GM23338 (cell line): ENCODE data around the gene CNTNAP2. TPM values are rescaled to one million over a fixed set of nuclear protein-coding genes. Genes with fewer than 3 reads are reported as not detected.

Experiments
- ATAC-seq: fragments of 200-7000 bp; cut with Tn5 transposase; 3 replicates; pipeline ENCODE4 v1.9.1; 2020
- DNase-seq: peaks from one replicate; pipeline ENCODE4 v3.0.0-alpha.2; 2015; ENCODE audit warnings: low spot score
- H2AFZ ChIP-seq: fragments of 200-600 bp; sonication (generic); 2 replicates; pipeline ENCODE4 v1.8.0; 2016; ENCODE audit warnings: antibody characterized with exemption, mild to moderate bottlenecking, moderate library complexity
- H3F3A ChIP-seq: fragments of 200-600 bp; sonication (generic); replicated peaks from 2 replicates; pipeline ENCODE4 v1.8.0; 2017; ENCODE audit warnings: antibody characterized with exemption, mixed run types, low read depth
- H3K27ac ChIP-seq: fragments of 200-600 bp; sonication (generic); 2 replicates; pipeline ENCODE4 v1.6.1; 2016; ENCODE audit warnings: low read depth
- H3K27me3 ChIP-seq: fragments of 200-600 bp; sonication (generic); 2 replicates; pipeline ENCODE4 v1.8.0; 2016; ENCODE audit warnings: mild to moderate bottlenecking, mixed run types, moderate library complexity; ENCODE audit not compliant: insufficient read depth
- H3K36me3 ChIP-seq: fragments of 200-600 bp; sonication (generic); 2 replicates; pipeline ENCODE4 v1.8.0; 2016; ENCODE audit warnings: mild to moderate bottlenecking; ENCODE audit not compliant: insufficient read depth
- H3K4me1 ChIP-seq: fragments of 200-600 bp; sonication (generic); 2 replicates; pipeline ENCODE4 v1.8.0; 2016; ENCODE audit warnings: mild to moderate bottlenecking, moderate library complexity; ENCODE audit not compliant: insufficient read depth
- H3K4me2 ChIP-seq: fragments of 200-600 bp; sonication (generic); 2 replicates; pipeline ENCODE4 v1.7.1; 2017; ENCODE audit warnings: mixed run types
- H3K4me3 ChIP-seq: fragments of 200-600 bp; sonication (generic); 2 replicates; pipeline ENCODE4 v1.6.1; 2016; ENCODE audit warnings: mixed run types
- H3K79me2 ChIP-seq: fragments of 200-600 bp; sonication (generic); replicated peaks from 2 replicates; pipeline ENCODE4 v1.8.0; 2017; ENCODE audit warnings: mild to moderate bottlenecking; ENCODE audit not compliant: insufficient read depth
- H3K9me2 ChIP-seq: fragments of 200-600 bp; sonication (generic); 2 replicates; pipeline ENCODE4 v1.8.0; 2017; ENCODE audit not compliant: insufficient read depth
- H4K20me1 ChIP-seq: fragments of 200-600 bp; sonication (generic); replicated peaks from 2 replicates; pipeline ENCODE4 v1.8.0; 2017; ENCODE audit warnings: mild to moderate bottlenecking; ENCODE audit not compliant: insufficient read depth
- H3K27ac Mint-ChIP-seq: 2 replicates; pipeline ENCODE4 v1.8.0; 2020; ENCODE audit warnings: inconsistent platforms, mild to moderate bottlenecking, moderate library complexity, mixed read lengths
- H3K27me3 Mint-ChIP-seq: 3 replicates; pipeline ENCODE4 v1.8.0; 2022; ENCODE audit warnings: low read depth, mild to moderate bottlenecking, moderate library complexity, mixed read lengths, inconsistent platforms; ENCODE audit not compliant: insufficient read depth, poor library complexity
- H3K36me3 Mint-ChIP-seq: 3 replicates; pipeline ENCODE4 v1.8.0; 2021; ENCODE audit warnings: low read depth, mild to moderate bottlenecking, inconsistent platforms, moderate library complexity, mixed read lengths
- H3K4me1 Mint-ChIP-seq: 3 replicates; pipeline ENCODE4 v1.8.0; 2020; ENCODE audit warnings: mild to moderate bottlenecking, inconsistent platforms, mixed read lengths
- H3K4me3 Mint-ChIP-seq: 3 replicates; pipeline ENCODE4 v1.8.0; 2021; ENCODE audit warnings: moderate library complexity, mild to moderate bottlenecking, inconsistent platforms, mixed read lengths
- H3K9me3 Mint-ChIP-seq: 3 replicates; pipeline ENCODE4 v1.8.0; 2020; ENCODE audit warnings: moderate library complexity, mild to moderate bottlenecking, inconsistent platforms, mixed read lengths
- CREB1 ChIP-seq: fragments of 250-450 bp; sonication (Bioruptor Pico); IDR thresholded peaks from 2 replicates; pipeline ENCODE4 v1.5.0; 2020; ENCODE audit warnings: low read depth, mild to moderate bottlenecking, moderate library complexity
- ETS1 ChIP-seq: IDR thresholded peaks from 2 replicates; pipeline ENCODE4 v1.6.1; 2016; ENCODE audit warnings: antibody characterized with exemption
- EZH2 ChIP-seq: fragments of 200-600 bp; sonication (generic); IDR thresholded peaks from one replicate; pipeline ENCODE4 v1.8.0; 2017; ENCODE audit warnings: antibody characterized with exemption, mild to moderate bottlenecking, low read depth; ENCODE audit not compliant: unreplicated experiment
- EZH2phosphoT487 ChIP-seq: fragments of 200-600 bp; sonication (generic); IDR thresholded peaks from one replicate; pipeline ENCODE4 v1.8.1; 2018; ENCODE audit warnings: antibody characterized with exemption; ENCODE audit not compliant: unreplicated experiment
- JUNB ChIP-seq: IDR thresholded peaks from one replicate; pipeline ENCODE4 v1.6.1; 2016; ENCODE audit warnings: antibody characterized with exemption; ENCODE audit not compliant: unreplicated experiment
- NANOG ChIP-seq: IDR thresholded peaks from 2 replicates; pipeline ENCODE4 v1.6.1; 2016; ENCODE audit warnings: antibody characterized with exemption, borderline replicate concordance
- POLR2AphosphoS5 ChIP-seq: IDR thresholded peaks from 2 replicates; pipeline ENCODE4 v1.6.1; 2016; ENCODE audit warnings: antibody characterized with exemption, low read depth
- REST ChIP-seq: IDR thresholded peaks from one replicate; pipeline ENCODE4 v1.6.1; 2018; ENCODE audit warnings: antibody characterized with exemption; ENCODE audit not compliant: unreplicated experiment
- STAT1 ChIP-seq: IDR thresholded peaks from one replicate; pipeline ENCODE4 v1.6.1; 2016; ENCODE audit warnings: antibody characterized with exemption; ENCODE audit not compliant: unreplicated experiment
- ZNF114 ChIP-seq: fragments of 250-450 bp; sonication (Bioruptor Pico); IDR thresholded peaks from 2 replicates; pipeline ENCODE4 v1.5.0; 2020; ENCODE audit warnings: mild to moderate bottlenecking, moderate library complexity
- ZNF331 ChIP-seq: fragments of 250-450 bp; sonication (Bioruptor Pico); IDR thresholded peaks from 2 replicates; pipeline ENCODE4 v1.5.0; 2020; ENCODE audit warnings: low read depth, mild to moderate bottlenecking, moderate library complexity
- polyA plus RNA-seq: library from polyadenylated mRNA; unstranded; fragments of >200 nt; fragmentation: Nextera tagmentation; extraction: Ambion mirVana; gene quantifications from 2 replicates; pipeline ENCODE4 v1.2.1, GENCODE V29; 2016
- total RNA-seq: library from RNA; depleted of rRNA; stranded (reverse); fragments of >200 nt; shearing (Covaris generic); gene quantifications from 2 replicates; pipeline ENCODE4 v1.2.3, GENCODE V29; 2014

Gene CNTNAP2
- total and polyA plus RNA-seq, 2 experiments from 2014 or later = 38.2 to 61.3 TPM

GRCh38 chr7:148156233-148156632 is 2039.6 kb downstream of the CNTNAP2 start:
- Mint-ChIP-seq H3K27me3 (peaks cover 2% of the 10 kb centered on the region), H3K27ac (no peak overlapping the region), H3K9me3 (peaks cover 45% of the 10 kb centered on the region), H3K4me3 (no peak overlapping the region), H3K36me3 (peaks cover 4% of the 10 kb centered on the region; the same call in 2 of the 3 replicates), H3K4me1 (no peaks in the 10 kb centered on the region)
- no peaks in the 10 kb centered on the region for H4K20me1 ChIP-seq
- DNase-seq (no peak), ATAC-seq (no peak)
- no peaks in the 10 kb centered on the region for H3K9me2 ChIP-seq
- no peaks in the 10 kb centered on the region; the same call in 1 of the 2 replicates for H3K36me3 ChIP-seq
- no peak overlapping the region for H3K4me2 ChIP-seq
- no peaks in the 10 kb centered on the region for H3F3A ChIP-seq
- H3K4me3 ChIP-seq = no peak overlapping the region
- TF ChIP-seq ZNF114 (CRISPR knock-in tag) (no peak), NANOG (no peak), CREB1 (CRISPR knock-in tag) (no peak), ZNF331 (no peak), JUNB (no peak), EZH2 (no peak), REST (no peak), STAT1 (no peak), POLR2AphosphoS5 (no peak), EZH2phosphoT487 (no peak), ETS1 (no peak)
- no peaks in the 10 kb centered on the region for H3K79me2 ChIP-seq
- H3K27me3 ChIP-seq = no peaks in the 10 kb centered on the region
- no peak overlapping the region for H3K27ac ChIP-seq
- H2AFZ ChIP-seq = no peak overlapping the region
- no peaks in the 10 kb centered on the region for H3K4me1 ChIP-seq

GRCh38 chr7:148159331-148159730 is 2042.7 kb downstream of the CNTNAP2 start:
- Histone ChIP-seq H3K4me2 (no peak overlapping the region), H3K27me3 (no peaks in the 10 kb centered on the region), H3K4me3 (no peak overlapping the region), H4K20me1 (no peaks in the 10 kb centered on the region), H3K36me3 (no peaks in the 10 kb centered on the region), H3K79me2 (no peaks in the 10 kb centered on the region), H3F3A (no peaks in the 10 kb centered on the region), H2AFZ (no peak overlapping the region), H3K27ac (no peak overlapping the region), H3K9me2 (no peaks in the 10 kb centered on the region), H3K4me1 (no peaks in the 10 kb centered on the region)
- H3K36me3 Mint-ChIP-seq = no peaks in the 10 kb centered on the region
- no peak overlapping the region for H3K4me3 Mint-ChIP-seq
- H3K4me1 Mint-ChIP-seq = no peaks in the 10 kb centered on the region
- peaks cover 2% of the 10 kb centered on the region for H3K27me3 Mint-ChIP-seq
- H3K27ac Mint-ChIP-seq = no peak overlapping the region
- ATAC-seq (no peak), DNase-seq (no peak)
- H3K9me3 Mint-ChIP-seq = peaks cover 34% of the 10 kb centered on the region
- TF ChIP-seq CREB1 (CRISPR knock-in tag) (no peak), POLR2AphosphoS5 (no peak), ETS1 (no peak), NANOG (no peak), EZH2phosphoT487 (no peak)
